HCT116 (cell line): ENCODE measurements around the gene CXCL9. TPM values are rescaled to one million over a fixed set of nuclear protein-coding genes. Genes with fewer than 3 reads are reported as not detected.

Source experiments
- ATAC-seq: fragments of 200-7000 bp; cut with Tn5 transposase; 2 replicates; pipeline ENCODE4 v1.9.1; 2020; ENCODE audit warnings: mild to moderate bottlenecking, moderate library complexity
- BruUV-seq: library from RNA; stranded (reverse); fragments of 400-500 nt; replicated peaks from 2 replicates; lab custom pipeline; 2021; lab: Mats Ljungman, UMichigan
- CTCF ChIA-PET: fragments of 300-600 bp; sonication (Branson Sonifier 250); formaldehyde crosslinking; loops from one replicate; lab custom pipeline; 2021; ENCODE audit warnings: antibody characterized with exemption; lab: Charles Lee
- POLR2A ChIA-PET: fragments of 300-600, 350-600 bp; sonication (Branson Sonifier 250); formaldehyde crosslinking; loops from one replicate; lab custom pipeline; 2021; ENCODE audit warnings: antibody characterized with exemption; lab: Charles Lee
- RAD21 ChIA-PET, 2 experiments: fragments of 300-600 bp; sonication (Branson Sonifier 250); formaldehyde crosslinking; loops; one replicate each; lab custom pipeline; 2023; ENCODE audit warnings: low total read pairs in 2 of 2; ENCODE audit not compliant: uncharacterized antibody in 2 of 2, unreplicated experiment in 2 of 2, low non-redundant PET in 1 of 2; lab: Charles Lee
- DNase-seq: peaks from one replicate; pipeline ENCODE4 v3.0.0-alpha.2; 2010; ENCODE audit warnings: low read depth, low spot score
- H2AFZ ChIP-seq: fragments of 200-600 bp; shearing (Covaris generic), sonication (generic); 2 replicates; pipeline ENCODE4 v1.6.1; 2017; ENCODE audit warnings: low read depth, mixed run types, mixed read lengths, antibody characterized with exemption, low read length; ENCODE audit not compliant: poor library complexity, severe bottlenecking
- H3K27ac ChIP-seq: 2 replicates; pipeline ENCODE4 v1.5.1; 2012; ENCODE audit warnings: low read depth, low read length
- H3K27me3 ChIP-seq: fragments of 200-600 bp; sonication (generic); 2 replicates; pipeline ENCODE4 v1.6.1; 2016; ENCODE audit warnings: mixed run types, low read length, mixed read lengths; ENCODE audit not compliant: insufficient read depth
- H3K36me3 ChIP-seq, 2 experiments: fragments of 200-500 bp in 1 of 2; fragments of 200-600 bp in 1 of 2; sonication (Bioruptor generic) in 1 of 2; sonication (generic) in 1 of 2; 2 replicates each; pipeline versions ENCODE4 v1.5.1 to v1.6.1; 2014 to 2016; ENCODE audit warnings: low read length in 2 of 2, inconsistent platforms in 1 of 2, mixed read lengths in 1 of 2, mixed run types in 1 of 2; ENCODE audit not compliant: insufficient read depth in 2 of 2, control insufficient read depth in 1 of 2
- H3K4me1 ChIP-seq, 2 experiments: fragments of 200-600 bp in 1 of 2; sonication (generic) in 1 of 2; 2 replicates each; pipeline versions ENCODE4 v1.5.1 to v1.6.1; 2012 to 2017; ENCODE audit warnings: low read length in 2 of 2, inconsistent platforms in 1 of 2, mild to moderate bottlenecking in 1 of 2, mixed read lengths in 1 of 2, mixed run types in 1 of 2, moderate library complexity in 1 of 2; ENCODE audit not compliant: insufficient read depth in 2 of 2, control insufficient read depth in 1 of 2
- H3K4me2 ChIP-seq: fragments of 200-600 bp; sonication (generic); 2 replicates; pipeline ENCODE4 v1.6.1; 2017; ENCODE audit warnings: mixed run types, low read length, mixed read lengths
- H3K4me3 ChIP-seq, 2 experiments: fragments of 200-600 bp in 1 of 2; sonication (generic) in 1 of 2; replicated peaks in 1 of 2; 2 replicates each; pipeline ENCODE4 v1.5.1; 2011 to 2016; ENCODE audit warnings: low read length in 2 of 2, control low read depth in 1 of 2, low read depth in 1 of 2, mild to moderate bottlenecking in 1 of 2, mixed read lengths in 1 of 2, mixed run types in 1 of 2
- H3K79me2 ChIP-seq: fragments of 200-600 bp; sonication (generic); 2 replicates; pipeline ENCODE4 v1.6.1; 2017; ENCODE audit warnings: mild to moderate bottlenecking, mixed run types, low read length, moderate library complexity, mixed read lengths; ENCODE audit not compliant: insufficient read depth
- H3K9ac ChIP-seq: fragments of 200-600 bp; sonication (generic); 2 replicates; pipeline ENCODE4 v1.6.1; 2016; ENCODE audit warnings: low read length, mixed read lengths
- H3K9me2 ChIP-seq: fragments of 200-600 bp; sonication (generic), shearing (Covaris generic); 2 replicates; pipeline ENCODE4 v1.6.1; 2017; ENCODE audit warnings: mixed run types, mild to moderate bottlenecking, moderate library complexity; ENCODE audit not compliant: insufficient read depth
- H3K9me3 ChIP-seq, 2 experiments: fragments of 200-500 bp in 1 of 2; fragments of 200-600 bp in 1 of 2; sonication (Bioruptor generic) in 1 of 2; sonication (generic) in 1 of 2; 2 replicates each; pipeline ENCODE4 v1.6.1; 2014 to 2017; ENCODE audit warnings: low read length in 2 of 2, mixed read lengths in 2 of 2, inconsistent platforms in 1 of 2, low read depth in 1 of 2, mild to moderate bottlenecking in 1 of 2, mixed run types in 1 of 2, moderate library complexity in 1 of 2; ENCODE audit not compliant: control insufficient read depth in 1 of 2, insufficient read depth in 1 of 2
- H4K20me1 ChIP-seq: fragments of 200-600 bp; sonication (generic), shearing (Covaris generic); 2 replicates; pipeline ENCODE4 v1.6.1; 2017; ENCODE audit warnings: mixed run types, mild to moderate bottlenecking, moderate library complexity; ENCODE audit not compliant: insufficient read depth
- ELF1 ChIP-seq: IDR thresholded peaks from 2 replicates; pipeline ENCODE4 v1.6.1; 2012; ENCODE audit warnings: low read depth, borderline replicate concordance
- EZH2 ChIP-seq: fragments of 200-600 bp; sonication (generic); IDR thresholded peaks from 2 replicates; pipeline ENCODE4 v1.6.1; 2017; ENCODE audit warnings: antibody characterized with exemption, mixed run types
- EZH2phosphoT487 ChIP-seq: fragments of 200-600 bp; IDR thresholded peaks from 2 replicates; pipeline ENCODE4 v1.6.1; 2018; ENCODE audit warnings: antibody characterized with exemption, borderline replicate concordance
- FOSL1 ChIP-seq: IDR thresholded peaks from 2 replicates; pipeline ENCODE4 v1.6.1; 2012; ENCODE audit warnings: low read depth
- POLR2A ChIP-seq: IDR thresholded peaks from 2 replicates; pipeline ENCODE4 v1.7.0; 2011; ENCODE audit warnings: borderline replicate concordance; ENCODE audit not compliant: insufficient read depth, insufficient read length; ENCODE audit errors: extremely low read depth
- RAD21 ChIP-seq: IDR thresholded peaks from 2 replicates; pipeline ENCODE4 v1.6.1; 2012; ENCODE audit warnings: low read depth, mild to moderate bottlenecking
- SIN3A ChIP-seq: IDR thresholded peaks from 2 replicates; pipeline ENCODE4 v1.6.1; 2012; ENCODE audit warnings: low read depth
- SP1 ChIP-seq: IDR thresholded peaks from 2 replicates; pipeline ENCODE4 v1.6.1; 2012; ENCODE audit warnings: low read depth
- TCF7L2 ChIP-seq: IDR thresholded peaks from 2 replicates; pipeline ENCODE4 v1.7.0; 2011; ENCODE audit warnings: borderline replicate concordance, inconsistent platforms; ENCODE audit not compliant: insufficient read depth, insufficient read length; ENCODE audit errors: extremely low read depth
- ZFX ChIP-seq: fragments of 450-650 bp; IDR thresholded peaks from 2 replicates; pipeline ENCODE4 v1.6.1; 2017
- ZNF274 ChIP-seq: fragments of 200-500 bp; sonication (Bioruptor generic); IDR thresholded peaks from 2 replicates; pipeline ENCODE4 v1.6.1; 2014; ENCODE audit warnings: mild to moderate bottlenecking, low read depth, low read length, inconsistent platforms
- intact Hi-C: fragments of 100-400 bp; cut with micrococcal nuclease; formaldehyde crosslinking; loops from 2 replicates; pipeline ENCODE4 v1.10.0; 2022
- total RNA-seq: library from RNA; stranded (reverse); gene quantifications from one replicate; pipeline ENCODE4 v1.2.1, GENCODE V29; 2021; ENCODE audit not compliant: unreplicated experiment
- TF ChIP-seq, protein P1 (sequence below): IDR thresholded peaks from 2 replicates; pipeline ENCODE4 v1.6.1; 2012
- TF ChIP-seq, protein P2 (sequence below): IDR thresholded peaks from 2 replicates; pipeline ENCODE4 v1.6.1; 2011; ENCODE audit warnings: mild to moderate bottlenecking, low read length, moderate library complexity; ENCODE audit not compliant: insufficient replicate concordance; ENCODE audit errors: extremely low read depth

The CXCL9 gene
- total RNA-seq, 1 experiment from 2014 or later: not detected

DNA sequence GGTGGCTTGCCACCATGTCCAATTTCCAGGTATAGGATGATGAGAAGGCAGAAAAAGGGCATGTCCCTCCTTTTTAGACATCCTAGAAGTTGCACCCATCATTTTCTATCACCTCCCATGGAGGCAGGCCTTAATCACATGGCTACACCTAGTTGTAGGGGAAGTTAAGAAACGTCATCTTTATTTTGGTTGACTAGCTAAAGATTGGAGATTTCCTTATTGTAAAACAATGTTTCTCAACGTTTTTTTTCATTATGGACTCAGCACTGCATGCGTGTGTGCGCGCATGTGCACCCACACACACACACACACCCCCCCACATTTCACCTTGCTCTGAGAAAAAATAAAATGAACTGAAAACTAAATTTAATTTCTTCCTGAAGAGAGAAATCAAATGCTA is 2.0 kb upstream of the CXCL9 start:
- intact Hi-C loops: no loop called here

More for the DNA sequence above, 2.0 kb upstream of the CXCL9 start:
- Histone ChIP-seq H3K9me2 (no peaks in the 10 kb centered on the region), H4K20me1 (no peaks in the 10 kb centered on the region), H3K9me3 (no peaks in the 10 kb centered on the region), H3K4me2 (no peak overlapping the region), H2AFZ (no peak overlapping the region), H3K79me2 (no peaks in the 10 kb centered on the region), H3K27ac (no peak overlapping the region), H3K27me3 (no peaks in the 10 kb centered on the region), H3K9ac (no peak overlapping the region), H3K36me3 (no peaks in the 10 kb centered on the region), H3K4me1 (peaks cover 0 to 8% of the 10 kb centered on the region in 2 experiments; a peak in 1 of 4 replicates), H3K4me3 (no peak overlapping the region)
- DNase-seq (no peak), ATAC-seq (no peak)
- ChIA-PET CTCF (no interaction called here), POLR2A (no interaction called here), RAD21 (no interaction called here)
- no TSS peak for BruUV-seq
- TF ChIP-seq FOSL1 (no peak), SIN3A (no peak), ELF1 (no peak), EZH2 (no peak), RAD21 (no peak), EZH2phosphoT487 (no peak), POLR2A (no peak), ZFX (no peak), SP1 (no peak), TCF7L2 (no peak), ZNF274 (no peak)
- TF ChIP-seq, protein P1, sequence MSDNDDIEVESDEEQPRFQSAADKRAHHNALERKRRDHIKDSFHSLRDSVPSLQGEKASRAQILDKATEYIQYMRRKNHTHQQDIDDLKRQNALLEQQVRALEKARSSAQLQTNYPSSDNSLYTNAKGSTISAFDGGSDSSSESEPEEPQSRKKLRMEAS: no peak
- TF ChIP-seq, protein P2, sequence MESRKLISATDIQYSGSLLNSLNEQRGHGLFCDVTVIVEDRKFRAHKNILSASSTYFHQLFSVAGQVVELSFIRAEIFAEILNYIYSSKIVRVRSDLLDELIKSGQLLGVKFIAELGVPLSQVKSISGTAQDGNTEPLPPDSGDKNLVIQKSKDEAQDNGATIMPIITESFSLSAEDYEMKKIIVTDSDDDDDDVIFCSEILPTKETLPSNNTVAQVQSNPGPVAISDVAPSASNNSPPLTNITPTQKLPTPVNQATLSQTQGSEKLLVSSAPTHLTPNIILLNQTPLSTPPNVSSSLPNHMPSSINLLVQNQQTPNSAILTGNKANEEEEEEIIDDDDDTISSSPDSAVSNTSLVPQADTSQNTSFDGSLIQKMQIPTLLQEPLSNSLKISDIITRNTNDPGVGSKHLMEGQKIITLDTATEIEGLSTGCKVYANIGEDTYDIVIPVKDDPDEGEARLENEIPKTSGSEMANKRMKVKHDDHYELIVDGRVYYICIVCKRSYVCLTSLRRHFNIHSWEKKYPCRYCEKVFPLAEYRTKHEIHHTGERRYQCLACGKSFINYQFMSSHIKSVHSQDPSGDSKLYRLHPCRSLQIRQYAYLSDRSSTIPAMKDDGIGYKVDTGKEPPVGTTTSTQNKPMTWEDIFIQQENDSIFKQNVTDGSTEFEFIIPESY: no peak
